GM19099 (cell line): Measurements from ENCODE around the gene GGA1.
A peak's percentile ranks its signal among the peaks of the same experiment; 100 is the strongest.

Source experiments
- POLR2A ChIP-seq: IDR thresholded peaks from 3 replicates; pipeline ENCODE4 v1.6.1; 2011; ENCODE audit warnings: low read depth; ENCODE audit not compliant: insufficient read length; ENCODE audit errors: extremely low read depth

Gene GGA1

GRCh38 chr22:37664249-37665101 lies 55.8 kb downstream of the GGA1 start:
- TF ChIP-seq POLR2A: no peak

- no peak for TF ChIP-seq POLR2A
Observed at GRCh38 chr22:37665487-37665886, 56.9 kb downstream of the GGA1 start.

- no peak for TF ChIP-seq POLR2A
Observed at GRCh38 chr22:37669586-37669985, 61.0 kb downstream of the GGA1 start.

DNA sequence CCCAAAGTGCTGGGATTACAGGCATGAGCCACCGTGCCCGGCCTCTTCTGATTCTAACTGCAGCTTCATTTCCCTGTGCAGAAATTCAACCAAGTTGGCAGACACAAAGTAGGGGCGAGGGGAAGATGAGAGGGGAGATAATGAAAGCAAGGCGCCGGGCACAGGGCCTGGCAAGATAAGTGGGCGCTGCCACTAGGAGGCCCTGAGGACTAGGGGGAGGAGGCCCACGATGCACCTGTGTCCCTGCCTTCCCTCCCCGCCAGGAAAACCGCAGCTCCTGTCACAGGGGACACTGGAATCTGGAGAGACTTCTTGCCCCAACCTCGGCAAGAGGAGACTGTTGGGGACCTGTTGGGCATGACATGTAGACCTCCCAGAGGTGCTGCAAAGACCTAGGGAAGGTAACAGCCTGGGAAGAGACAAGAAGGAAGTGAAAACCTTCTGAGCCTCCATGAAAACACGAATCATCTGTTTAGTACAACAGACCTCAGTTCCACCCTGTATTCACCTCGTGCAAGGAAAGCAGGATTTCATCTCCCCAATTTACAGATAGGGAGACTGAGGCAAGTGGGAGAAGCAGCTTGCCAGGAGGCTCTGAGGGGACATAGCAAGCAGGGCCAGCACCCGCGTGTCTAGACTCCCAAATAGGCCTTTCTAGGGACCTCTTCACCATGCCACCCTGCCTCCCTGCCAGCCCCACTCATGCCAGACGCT lies 63.7 kb downstream of the GGA1 start:
- TF ChIP-seq POLR2A: no peak

DNA sequence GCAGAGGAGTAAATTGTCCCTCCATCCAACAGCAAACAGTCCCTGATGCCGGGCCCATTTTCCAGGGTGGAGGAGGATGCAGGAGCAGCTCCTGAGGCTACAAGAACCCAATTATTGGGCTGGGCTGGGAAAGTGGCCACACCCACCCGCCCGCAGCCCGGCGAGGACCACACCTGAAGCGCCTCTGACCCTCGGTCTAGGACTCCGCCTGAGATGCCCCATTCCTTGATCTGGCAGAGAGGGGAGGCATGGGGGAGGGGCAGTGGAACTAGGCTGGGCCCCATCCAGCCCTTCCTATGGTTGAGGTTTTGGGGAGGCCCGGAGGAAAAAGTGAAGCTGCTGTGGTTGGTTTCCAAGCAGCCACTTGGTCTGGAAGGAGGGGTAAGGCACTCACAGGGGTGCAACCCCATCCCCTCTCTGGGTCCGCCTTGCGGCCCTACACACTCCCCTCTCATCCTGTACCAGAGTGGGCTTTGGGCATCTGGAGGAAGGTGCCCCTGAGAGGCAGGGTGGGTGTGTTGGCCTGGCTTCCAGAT lies 64.4 kb downstream of the GGA1 start:
- no peak for TF ChIP-seq POLR2A

- TF ChIP-seq POLR2A: no peak
Observed at GRCh38 chr22:37674248-37674647, 65.6 kb downstream of the GGA1 start.

DNA sequence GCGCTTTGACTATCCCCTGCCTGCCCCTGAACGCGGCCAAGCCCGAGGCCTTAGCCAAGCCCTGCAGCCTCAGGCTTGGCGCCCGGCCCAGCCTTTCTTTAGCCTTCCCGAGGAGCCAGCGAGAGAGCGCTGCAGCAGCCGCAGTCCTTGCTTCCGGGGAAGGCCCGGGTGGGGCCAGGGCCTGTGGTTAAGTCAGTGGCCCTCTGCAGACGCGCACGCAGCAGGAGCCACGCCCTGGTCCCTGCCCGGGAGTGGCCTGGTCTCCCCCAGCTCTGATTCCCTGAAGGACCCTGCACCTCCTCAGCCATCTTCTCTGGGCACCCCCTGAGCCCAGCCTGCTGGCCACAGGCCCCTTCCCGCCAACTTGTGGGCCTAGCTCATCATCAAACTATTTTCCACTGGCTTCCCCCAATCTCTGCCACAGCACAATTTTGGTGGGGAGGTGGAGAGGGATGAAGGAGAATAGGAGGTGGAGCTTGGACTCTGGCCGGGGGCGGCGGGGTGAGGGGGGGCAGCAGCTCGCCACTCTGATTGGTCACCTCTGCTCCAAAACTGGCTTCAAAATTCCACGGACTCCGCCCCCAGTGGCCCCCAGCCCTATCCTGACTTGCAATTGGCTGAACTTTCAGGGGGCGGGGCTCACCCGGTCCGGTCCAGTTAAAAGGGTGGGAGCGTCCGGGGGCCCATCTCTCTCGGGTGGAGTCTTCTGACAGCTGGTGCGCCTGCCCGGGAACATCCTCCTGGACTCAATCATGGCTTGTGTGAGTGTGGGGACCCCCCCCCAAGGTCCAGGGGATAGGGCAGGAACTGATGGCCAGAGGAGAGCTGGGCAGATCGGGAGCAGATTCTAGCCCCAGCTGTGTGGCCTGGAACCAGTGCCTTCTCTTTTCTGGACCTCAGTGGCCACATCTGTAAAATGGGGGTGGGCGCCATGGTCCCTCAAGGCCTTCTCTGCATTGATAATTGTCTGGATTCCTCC lies 66.6 kb downstream of the GGA1 start, which contains the start of gene LGALS1:
Gene LGALS1 (plus strand): TSS at position 686 of the 979 bp plus-strand sequence. CDS start 67 bp downstream, at position 753.
- peak; percentile 85 for TF ChIP-seq POLR2A

DNA sequence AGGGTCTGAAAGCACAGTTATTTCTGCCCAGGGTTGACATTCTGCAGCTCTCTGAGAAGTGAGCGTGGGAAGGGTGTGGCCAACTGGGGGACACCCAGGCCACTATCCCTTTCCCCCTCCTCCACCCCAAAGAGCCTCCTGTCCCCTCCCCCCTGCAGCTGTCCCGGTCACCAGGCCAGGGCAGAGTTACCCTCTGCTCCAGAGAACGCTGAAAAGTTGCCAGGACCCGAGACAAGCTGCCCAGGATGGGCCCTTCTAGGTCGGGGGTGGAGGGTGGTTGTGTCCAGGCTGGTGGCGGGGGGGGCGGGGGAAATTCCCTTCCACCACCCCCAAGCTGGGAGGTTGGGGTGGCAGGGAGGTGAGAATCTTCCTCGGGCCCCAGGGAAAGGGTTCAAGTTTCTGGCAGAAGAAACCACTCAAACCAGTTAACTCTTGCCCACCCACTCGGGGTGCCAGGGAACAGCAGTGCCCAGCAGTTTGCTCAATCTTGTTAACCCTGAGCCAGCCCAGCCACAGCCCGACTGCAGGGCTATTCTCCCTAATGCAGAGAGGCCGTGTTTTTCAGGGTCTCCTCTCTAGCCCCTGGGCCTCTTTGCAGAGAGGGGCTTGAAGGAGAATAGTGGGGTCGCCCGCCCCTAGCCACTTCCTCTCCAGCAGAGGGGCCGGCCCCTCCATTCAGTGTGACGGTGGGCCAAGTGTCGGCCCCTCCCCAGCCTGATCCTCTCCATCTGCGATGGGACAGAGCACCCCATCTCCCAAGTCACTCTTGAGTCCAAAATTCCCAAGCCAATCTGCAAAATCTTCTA lies 67.5 kb downstream of the GGA1 start:
- TF ChIP-seq POLR2A: no peak

DNA sequence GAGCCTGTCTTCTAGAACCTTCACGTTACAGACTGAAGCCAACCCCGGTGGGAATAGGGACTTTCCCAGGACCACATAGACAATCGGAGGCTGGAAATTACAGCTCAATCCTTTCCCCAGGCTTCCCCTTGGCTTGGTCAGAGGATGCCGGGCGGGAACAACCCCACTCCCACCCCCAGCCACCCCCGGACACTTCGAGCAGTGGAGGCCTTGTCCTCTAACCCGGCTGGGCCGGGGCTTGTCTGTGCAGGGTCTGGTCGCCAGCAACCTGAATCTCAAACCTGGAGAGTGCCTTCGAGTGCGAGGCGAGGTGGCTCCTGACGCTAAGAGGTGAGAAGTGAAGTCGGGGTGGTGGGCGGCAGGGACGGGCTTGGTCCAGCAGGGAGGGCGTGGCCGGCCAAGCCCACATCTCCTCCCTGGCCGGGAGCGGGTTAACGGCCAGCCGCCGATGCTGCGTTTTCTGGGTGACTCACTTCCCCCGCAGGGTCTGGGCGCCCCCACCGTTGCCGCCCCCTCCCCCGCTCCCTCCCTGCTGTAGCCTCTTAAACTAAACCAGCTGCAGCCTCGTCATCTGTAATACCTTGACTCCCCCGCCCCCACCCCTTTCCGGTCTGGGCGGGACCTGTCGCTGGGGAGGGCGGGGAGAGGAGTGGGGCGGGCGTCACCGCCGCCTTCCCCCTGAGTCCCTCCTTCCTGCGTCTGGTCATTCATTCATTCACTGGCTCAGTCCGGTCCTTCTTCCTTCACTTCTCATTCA lies 68.3 kb downstream of the GGA1 start:
- peak; percentile 64 for TF ChIP-seq POLR2A

- TF ChIP-seq POLR2A: no peak
Observed at GRCh38 chr22:37677493-37677974, 68.9 kb downstream of the GGA1 start.

- no peak for TF ChIP-seq POLR2A
Observed at GRCh38 chr22:37678372-37678771, 69.7 kb downstream of the GGA1 start.

DNA sequence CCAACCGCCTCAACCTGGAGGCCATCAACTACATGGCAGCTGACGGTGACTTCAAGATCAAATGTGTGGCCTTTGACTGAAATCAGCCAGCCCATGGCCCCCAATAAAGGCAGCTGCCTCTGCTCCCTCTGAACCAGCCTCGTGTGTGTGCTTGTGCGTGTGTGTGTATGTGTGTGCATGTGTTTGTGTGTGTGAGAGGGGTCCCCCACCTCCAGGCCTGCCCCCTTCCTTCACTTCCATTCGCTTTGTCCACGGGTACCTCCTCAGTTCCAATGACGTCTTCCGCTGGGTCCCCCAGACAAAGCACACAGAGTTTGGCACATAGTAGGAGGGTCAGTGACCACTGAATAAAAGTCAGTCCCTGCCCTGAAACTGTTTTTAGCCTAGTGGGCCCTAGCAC lies 71.0 kb downstream of the GGA1 start:
- no peak for TF ChIP-seq POLR2A
